Superior temporal gyrus (tissue), 1 donor: Measurements from ENCODE around the gene HOXD9.

Experiments used
- DNase-seq: peaks from one replicate; pipeline ENCODE4 v3.0.0-alpha.2; 2016; ENCODE audit errors: extremely low spot score

The HOXD9 gene

GRCh38 chr2:176124110-176124946 lies 1.8 kb downstream of the HOXD9 start:
- no peak for DNase-seq

GRCh38 chr2:176124947-176125771 lies 2.6 kb downstream of the HOXD9 start:
- DNase-seq = no peak

- DNase-seq = no peak
Measured at GRCh38 chr2:176125772-176126054, 3.2 kb downstream of the HOXD9 start.

DNA sequence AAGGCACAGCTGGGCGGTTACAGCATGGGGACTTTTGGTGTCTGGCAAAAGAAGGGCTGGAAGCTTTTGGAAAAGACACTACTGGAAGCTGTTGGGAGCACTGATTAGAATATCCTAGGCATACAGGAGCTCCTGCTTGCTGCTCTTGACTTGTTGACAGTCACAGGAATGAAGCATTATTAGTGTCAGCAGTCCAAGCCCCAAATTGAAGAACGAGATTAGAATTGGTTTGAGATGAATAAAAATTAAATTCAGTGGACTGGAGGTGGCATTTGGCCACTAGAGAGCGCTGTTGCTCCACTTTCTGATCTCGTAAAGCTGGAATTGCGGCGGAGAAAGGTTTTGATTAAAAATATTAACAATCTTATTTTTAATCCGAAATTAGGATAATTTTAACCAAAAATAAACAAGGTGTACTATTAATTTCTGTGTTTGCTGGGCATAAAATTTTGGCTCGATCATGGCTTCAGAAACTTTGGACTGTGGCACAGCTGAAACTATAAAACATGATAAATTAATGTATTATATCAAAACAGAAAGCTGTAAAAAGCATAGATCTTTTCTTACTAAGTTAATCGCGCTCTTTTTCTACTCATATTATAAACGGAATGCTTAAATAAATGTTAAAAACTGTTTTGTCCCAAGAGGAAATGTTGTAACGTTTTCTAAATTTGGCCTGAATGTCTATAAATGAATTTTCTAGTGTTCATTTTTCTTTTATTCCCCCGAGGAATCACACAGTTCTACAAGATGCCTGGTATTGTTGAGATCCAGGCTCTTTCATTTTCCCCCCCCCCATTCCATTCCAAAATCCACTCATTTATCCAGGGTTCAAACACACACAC lies 4.6 kb downstream of the HOXD9 start:
- DNase-seq = peak; percentile 91

DNA sequence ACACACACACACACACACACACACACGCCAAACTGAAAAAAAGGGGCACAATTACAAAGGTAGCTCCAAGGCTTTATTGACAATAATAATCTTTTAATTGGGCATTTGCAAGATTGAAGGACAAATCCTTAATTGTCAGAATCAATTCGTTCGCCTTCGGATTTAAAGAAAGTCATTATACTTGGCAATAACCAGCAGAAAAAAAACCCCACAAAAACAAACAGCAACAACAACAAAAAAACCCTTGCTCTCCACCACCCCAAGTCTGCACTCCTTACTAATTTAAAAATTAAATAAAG lies 5.2 kb downstream of the HOXD9 start:
- DNase-seq = no peak

DNA sequence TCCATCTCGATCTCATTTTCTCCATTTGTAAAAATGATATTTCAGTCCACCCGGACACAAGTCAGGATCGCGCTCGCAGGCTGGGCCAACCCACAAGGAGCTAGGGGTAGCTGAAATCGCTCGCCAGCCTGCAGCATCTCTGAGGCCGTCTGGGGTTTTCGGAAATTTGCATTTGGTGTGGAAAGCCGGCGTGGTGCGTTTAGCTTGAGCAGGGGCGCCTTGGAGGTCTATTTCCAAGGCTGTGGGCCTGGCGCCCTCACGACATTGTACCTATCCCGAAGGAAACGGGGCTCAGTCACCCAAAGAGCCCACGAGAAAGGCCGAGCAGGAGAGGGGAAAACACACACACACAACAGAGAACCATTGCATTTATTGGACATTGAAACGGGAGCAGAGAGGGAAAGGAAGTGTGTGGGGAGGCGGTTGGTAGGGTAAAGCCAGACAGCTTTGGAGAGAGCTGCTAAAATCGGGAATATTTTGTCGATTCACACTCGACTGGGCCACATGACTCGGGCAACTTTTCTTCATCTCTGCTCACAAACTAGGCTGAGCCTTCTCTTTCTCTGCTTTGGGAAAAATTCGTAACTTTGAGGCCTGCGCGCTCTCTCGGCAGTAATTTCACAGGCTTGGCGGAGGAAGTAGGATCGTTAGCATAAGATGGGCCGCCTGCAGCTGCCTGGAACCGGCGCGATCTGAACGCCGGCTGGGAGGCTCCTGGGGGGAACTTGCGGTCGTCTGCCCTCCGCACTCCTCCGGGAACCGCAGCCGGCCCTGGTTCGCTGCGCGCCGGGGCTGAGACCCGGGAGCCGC lies 5.9 kb downstream of the HOXD9 start:
- DNase-seq = no peak

GRCh38 chr2:176128982-176129796 lies 6.7 kb downstream of the HOXD9 start, which contains the start of gene HOXD8:
HOXD8 (plus strand) TSS chr2:176129705; CDS start chr2:176130367, 662 bp downstream.
- DNase-seq = no peak

DNA sequence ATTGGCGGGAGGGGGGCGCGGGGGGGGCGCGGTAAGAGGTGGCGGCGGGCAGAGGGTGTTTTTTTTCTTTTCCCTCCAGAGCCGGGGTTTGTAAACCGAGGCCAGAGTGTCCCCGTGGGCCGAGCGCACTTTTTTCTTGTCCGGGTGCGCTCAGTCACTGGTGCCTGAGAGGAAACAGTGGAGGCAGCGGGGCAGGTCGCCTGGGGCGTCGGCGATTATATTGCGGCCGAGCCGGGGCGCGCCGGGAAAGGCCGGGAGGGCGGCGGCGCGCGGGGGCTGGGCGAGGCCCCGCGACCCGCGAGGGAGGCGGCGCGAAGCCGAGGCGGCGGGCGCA lies 7.3 kb downstream of the HOXD9 start:
- DNase-seq = no peak

- no peak for DNase-seq
Measured at GRCh38 chr2:176130147-176130956, 7.8 kb downstream of the HOXD9 start.

DNA sequence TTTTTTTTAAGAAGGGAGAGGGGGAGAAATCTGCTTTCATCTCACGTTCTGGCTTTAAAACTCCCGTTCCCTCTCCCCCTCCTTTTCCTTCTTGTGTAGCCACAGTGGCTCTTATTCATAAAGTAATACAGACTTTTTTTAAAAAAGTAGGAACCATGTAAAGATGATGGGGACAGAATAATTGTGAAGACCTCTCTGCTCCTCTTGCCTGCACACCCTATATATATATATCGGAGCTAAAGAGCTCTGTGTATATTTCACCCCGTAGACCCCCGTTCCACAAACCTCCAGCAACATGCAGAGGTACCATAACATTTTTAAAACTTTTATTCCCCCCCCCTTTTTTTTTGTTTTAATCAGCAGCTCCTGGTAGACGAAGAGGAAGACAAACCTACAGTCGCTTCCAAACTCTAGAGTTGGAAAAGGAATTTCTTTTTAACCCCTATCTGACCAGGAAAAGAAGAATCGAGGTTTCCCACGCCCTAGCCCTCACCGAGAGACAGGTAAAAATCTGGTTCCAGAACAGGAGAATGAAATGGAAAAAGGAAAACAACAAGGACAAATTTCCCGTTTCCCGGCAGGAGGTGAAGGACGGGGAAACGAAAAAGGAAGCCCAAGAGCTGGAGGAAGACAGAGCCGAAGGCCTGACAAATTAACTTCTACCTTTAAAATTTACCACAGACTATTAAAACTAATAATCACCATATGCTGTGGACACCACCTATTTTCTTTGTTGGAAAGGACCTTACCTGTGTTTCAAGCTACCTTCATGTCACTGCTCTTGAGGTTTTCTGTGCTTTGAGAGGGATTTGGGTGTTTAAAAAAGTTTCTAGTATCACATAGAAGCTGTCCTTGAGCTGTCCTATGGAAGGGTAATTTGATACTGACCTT lies 8.7 kb downstream of the HOXD9 start:
- no peak for DNase-seq

- no peak for DNase-seq
Measured at GRCh38 chr2:176131848-176132158, 9.3 kb downstream of the HOXD9 start.

GRCh38 chr2:176132205-176133171 lies 10.0 kb downstream of the HOXD9 start:
- no peak for DNase-seq

GRCh38 chr2:176133389-176133788 lies 10.9 kb downstream of the HOXD9 start:
- no peak for DNase-seq

DNA sequence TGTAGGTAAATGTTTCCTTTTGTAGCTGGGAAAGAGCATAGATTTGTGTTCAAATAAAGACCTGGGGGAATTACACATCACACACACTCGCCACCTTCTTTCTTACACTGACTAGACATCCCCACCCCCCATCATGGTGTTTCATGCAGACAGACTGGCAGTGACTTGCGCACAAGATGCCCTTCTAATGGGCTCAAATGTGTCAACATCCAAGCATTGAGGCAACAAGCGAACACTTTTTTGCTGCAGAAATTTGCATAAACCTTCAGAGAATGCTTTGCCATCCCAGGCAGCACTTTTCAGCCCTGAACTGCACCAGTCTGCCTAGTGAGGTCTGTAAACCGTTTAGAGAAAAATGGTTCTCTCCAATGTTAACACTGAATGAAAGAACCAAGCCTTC lies 11.5 kb downstream of the HOXD9 start:
- no peak for DNase-seq

GRCh38 chr2:176135035-176135440 lies 12.5 kb downstream of the HOXD9 start:
- DNase-seq = no peak

- DNase-seq = no peak
Measured at GRCh38 chr2:176136374-176137251, 14.1 kb downstream of the HOXD9 start.

GRCh38 chr2:176137252-176137580 lies 14.7 kb downstream of the HOXD9 start:
- DNase-seq = no peak
